Hepatocyte (in vitro differentiated cells): ENCODE data around the gene PRDM7.

Source experiments
- EZH2 ChIP-seq: fragments of 200-600 bp; sonication (generic); IDR thresholded peaks from 2 replicates; pipeline ENCODE4 v1.6.1; 2016; ENCODE audit warnings: antibody characterized with exemption, mild to moderate bottlenecking, borderline replicate concordance
- TF ChIP-seq, protein P1 (sequence below): fragments of 200-600 bp; sonication (generic); IDR thresholded peaks from 2 replicates; pipeline ENCODE4 v1.5.1; 2016; ENCODE audit warnings: antibody characterized with exemption, mild to moderate bottlenecking; ENCODE audit not compliant: poor library complexity

DNA sequence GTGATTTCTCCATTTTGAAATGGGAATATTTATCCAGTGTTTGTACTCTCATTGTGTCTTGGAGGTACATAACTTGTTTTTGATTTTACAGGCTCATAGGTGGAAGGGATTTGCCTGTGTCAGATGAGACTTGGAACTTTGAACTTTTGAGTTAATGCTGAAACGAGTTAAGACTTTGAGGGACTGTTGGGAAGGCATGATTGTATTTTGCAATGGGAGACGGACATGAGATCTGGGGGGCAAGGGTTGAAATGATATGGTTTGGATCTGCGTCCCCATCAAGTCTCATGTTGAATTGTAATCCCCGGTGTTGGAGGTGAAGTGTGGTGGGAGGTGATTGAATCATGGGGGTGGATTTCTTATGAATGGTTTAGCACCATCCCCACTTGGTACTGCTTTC, 21.8 kb downstream of the PRDM7 start:
- TF ChIP-seq, protein P1, sequence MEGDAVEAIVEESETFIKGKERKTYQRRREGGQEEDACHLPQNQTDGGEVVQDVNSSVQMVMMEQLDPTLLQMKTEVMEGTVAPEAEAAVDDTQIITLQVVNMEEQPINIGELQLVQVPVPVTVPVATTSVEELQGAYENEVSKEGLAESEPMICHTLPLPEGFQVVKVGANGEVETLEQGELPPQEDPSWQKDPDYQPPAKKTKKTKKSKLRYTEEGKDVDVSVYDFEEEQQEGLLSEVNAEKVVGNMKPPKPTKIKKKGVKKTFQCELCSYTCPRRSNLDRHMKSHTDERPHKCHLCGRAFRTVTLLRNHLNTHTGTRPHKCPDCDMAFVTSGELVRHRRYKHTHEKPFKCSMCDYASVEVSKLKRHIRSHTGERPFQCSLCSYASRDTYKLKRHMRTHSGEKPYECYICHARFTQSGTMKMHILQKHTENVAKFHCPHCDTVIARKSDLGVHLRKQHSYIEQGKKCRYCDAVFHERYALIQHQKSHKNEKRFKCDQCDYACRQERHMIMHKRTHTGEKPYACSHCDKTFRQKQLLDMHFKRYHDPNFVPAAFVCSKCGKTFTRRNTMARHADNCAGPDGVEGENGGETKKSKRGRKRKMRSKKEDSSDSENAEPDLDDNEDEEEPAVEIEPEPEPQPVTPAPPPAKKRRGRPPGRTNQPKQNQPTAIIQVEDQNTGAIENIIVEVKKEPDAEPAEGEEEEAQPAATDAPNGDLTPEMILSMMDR, result no peak
- TF ChIP-seq EZH2, result no peak
